Suppressor macrophage treated with lipopolysaccharide for 4 hours (primary cell): Measurements from ENCODE around the gene AARSD1.
"Not testable (repeated sequence)": the region's sequence is repeated elsewhere in the genome, so short reads cannot be mapped to it uniquely, and the experiment has no call there.

Source experiments
- DNase-seq: peaks from one replicate; pipeline ENCODE4 v3.0.0-alpha.2; 2020

The AARSD1 gene

GRCh38 chr17:42918902-42919521 is 45.2 kb downstream of the AARSD1 start:
- no peak for DNase-seq

GRCh38 chr17:42917236-42917603 is 47.0 kb downstream of the AARSD1 start:
- DNase-seq: no peak

- DNase-seq: peak; percentile 14
Observed at GRCh38 chr17:42916388-42917235, 47.6 kb downstream of the AARSD1 start.

GRCh38 chr17:42915288-42915687 is 49.0 kb downstream of the AARSD1 start:
- not testable (repeated sequence) for DNase-seq

- DNase-seq: no peak
Observed at GRCh38 chr17:42913981-42914617, 50.2 kb downstream of the AARSD1 start.

GRCh38 chr17:42913522-42913921 is 50.7 kb downstream of the AARSD1 start:
- DNase-seq: no peak

GRCh38 chr17:42908872-42909700 is 55.2 kb downstream of the AARSD1 start:
- DNase-seq: no peak

GRCh38 chr17:42906772-42907446 is 57.3 kb downstream of the AARSD1 start:
- no peak for DNase-seq

- DNase-seq: no peak
Observed at GRCh38 chr17:42904110-42904469, 60.2 kb downstream of the AARSD1 start.

- DNase-seq: peak; percentile 56
Observed at GRCh38 chr17:42901535-42902229, 62.6 kb downstream of the AARSD1 start.
